ENCODE results near the gene YPEL3. TPM values are rescaled to one million over a fixed set of nuclear protein-coding genes. Genes with fewer than 3 reads are reported as not detected.

YPEL3 gene
- total and polyA plus RNA-seq, 4 donors: 56.2 to 208 (median 93.5) TPM

DNA sequence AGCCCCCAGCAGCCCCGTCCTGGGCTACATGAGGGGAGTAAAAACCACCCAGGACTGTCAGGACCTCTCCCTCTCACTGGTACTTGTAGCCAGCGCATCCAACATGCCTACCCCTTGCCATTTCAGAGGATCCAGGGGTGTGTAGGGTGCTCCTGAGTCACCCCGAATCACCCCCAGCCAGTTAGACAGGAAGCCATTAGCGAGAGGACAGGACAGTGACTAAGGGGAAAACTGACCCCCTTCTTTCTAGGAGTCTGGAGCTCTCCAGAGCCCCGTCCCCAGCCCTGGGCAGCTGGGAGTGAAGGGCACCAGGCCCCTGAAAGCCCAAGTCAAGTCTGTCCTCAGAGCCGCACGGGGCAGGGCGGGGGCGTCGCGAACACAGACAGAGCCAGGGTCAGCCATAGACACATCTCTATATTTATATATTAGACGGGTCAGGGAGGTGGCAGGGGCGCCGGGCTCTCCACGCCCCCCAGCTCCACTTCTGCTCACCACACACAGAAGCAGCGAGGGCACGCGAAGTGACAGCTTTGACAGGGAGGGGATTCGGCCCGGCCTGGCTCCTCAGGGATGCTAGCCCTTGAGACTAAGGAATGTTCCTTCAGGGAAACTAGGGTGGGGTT, 17.8 kb upstream of the YPEL3 start:
- DNase-seq: no peak
- Histone ChIP-seq H3K4me3 (no peak overlapping the region), H3K27me3 (ENCODE audit: control insufficient read depth in 3 of 3, insufficient read depth in 3 of 3, low read length in 2 of 3) (no peaks in the 10 kb centered on the region), H3K9me3 (ENCODE audit: control insufficient read depth in 4 of 4, insufficient read depth in 3 of 4, low read length in 3 of 4) (no peaks in the 10 kb centered on the region), H3K9ac (ENCODE audit: insufficient read depth in 1 of 2, low read length in 2 of 2) (no peak overlapping the region), H3K27ac (ENCODE audit: low read depth in 1 of 2, low read length in 1 of 2) (no peak overlapping the region), H3K4me1 (ENCODE audit: control insufficient read depth in 5 of 5, insufficient read depth in 5 of 5, low read length in 5 of 5) (peaks cover 0 to 3% (median 0%) of the 10 kb centered on the region in 5 donors), H3K36me3 (ENCODE audit: control insufficient read depth in 4 of 4, insufficient read depth in 4 of 4, low read length in 4 of 4) (peaks cover 0 to 49% (median 31%) of the 10 kb centered on the region in 4 donors)
- ATAC-seq (ENCODE audit: insufficient read depth, low FRiP score): no peak
- TF ChIP-seq, protein P1, sequence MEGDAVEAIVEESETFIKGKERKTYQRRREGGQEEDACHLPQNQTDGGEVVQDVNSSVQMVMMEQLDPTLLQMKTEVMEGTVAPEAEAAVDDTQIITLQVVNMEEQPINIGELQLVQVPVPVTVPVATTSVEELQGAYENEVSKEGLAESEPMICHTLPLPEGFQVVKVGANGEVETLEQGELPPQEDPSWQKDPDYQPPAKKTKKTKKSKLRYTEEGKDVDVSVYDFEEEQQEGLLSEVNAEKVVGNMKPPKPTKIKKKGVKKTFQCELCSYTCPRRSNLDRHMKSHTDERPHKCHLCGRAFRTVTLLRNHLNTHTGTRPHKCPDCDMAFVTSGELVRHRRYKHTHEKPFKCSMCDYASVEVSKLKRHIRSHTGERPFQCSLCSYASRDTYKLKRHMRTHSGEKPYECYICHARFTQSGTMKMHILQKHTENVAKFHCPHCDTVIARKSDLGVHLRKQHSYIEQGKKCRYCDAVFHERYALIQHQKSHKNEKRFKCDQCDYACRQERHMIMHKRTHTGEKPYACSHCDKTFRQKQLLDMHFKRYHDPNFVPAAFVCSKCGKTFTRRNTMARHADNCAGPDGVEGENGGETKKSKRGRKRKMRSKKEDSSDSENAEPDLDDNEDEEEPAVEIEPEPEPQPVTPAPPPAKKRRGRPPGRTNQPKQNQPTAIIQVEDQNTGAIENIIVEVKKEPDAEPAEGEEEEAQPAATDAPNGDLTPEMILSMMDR (IDR thresholded peaks at IDR 0.05; ENCODE audit: control extremely low read depth, extremely low read depth): no peak
- 89 to 90% methylated on average over 20 of the region's 20 CpGs for WGBS, 2 donors

DNA sequence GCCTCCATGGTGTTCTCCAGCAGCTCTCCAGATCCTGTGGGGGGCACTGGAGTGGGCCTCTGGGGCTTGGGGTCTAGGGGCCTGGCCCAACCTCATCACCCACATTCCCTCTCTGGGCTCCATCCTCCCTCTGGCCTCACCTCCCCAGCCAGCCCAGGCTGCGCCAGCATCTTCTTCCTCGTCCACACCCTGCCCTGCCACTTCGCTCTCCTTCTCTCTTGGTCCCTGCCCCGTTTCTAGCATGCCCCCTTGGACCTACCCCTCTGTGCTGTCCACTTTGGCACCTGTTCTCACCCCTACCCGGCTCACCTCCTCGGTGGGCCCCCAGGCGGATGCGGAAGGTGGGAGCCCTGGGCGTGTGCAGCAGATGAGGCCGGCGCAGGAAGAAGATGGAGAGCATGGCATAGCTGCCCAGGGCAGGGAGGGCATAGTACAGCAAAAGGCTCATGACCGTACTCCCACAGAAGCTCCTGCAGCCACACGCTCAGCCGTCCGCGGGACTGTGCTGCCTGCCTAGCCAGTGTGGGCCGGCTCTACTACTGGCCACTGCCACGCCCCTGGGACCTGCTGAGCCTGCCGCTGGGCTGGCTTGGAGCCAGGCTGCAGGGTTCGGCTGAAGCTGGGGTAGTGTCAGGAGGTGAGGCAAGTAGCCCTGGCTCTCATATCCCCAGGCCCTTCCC, 17.2 kb upstream of the YPEL3 start, which contains the start of gene GDPD3:
Gene GDPD3 (minus strand): TSS at position 507 of the 680 bp plus-strand sequence. CDS start 59 bp downstream, at position 448.
- no peak within 1 kb of the TSS for H3K9ac ChIP-seq (ENCODE audit: insufficient read depth in 1 of 2, low read length in 2 of 2)
- peaks cover 0 to 49% (median 28%) of the 10 kb centered on the region in 4 donors for H3K36me3 ChIP-seq (ENCODE audit: control insufficient read depth in 4 of 4, insufficient read depth in 4 of 4, low read length in 4 of 4)
- H3K4me3 ChIP-seq: no peak within 1 kb of the TSS
- H3K9me3 ChIP-seq (ENCODE audit: control insufficient read depth in 4 of 4, insufficient read depth in 3 of 4, low read length in 3 of 4): no peaks in the 10 kb centered on the region
- peak within 1 kb of the TSS in 1 of 2 donors; percentile 0 for H3K27ac ChIP-seq (ENCODE audit: low read depth in 1 of 2, low read length in 1 of 2)
- 75 to 85% methylated on average over 20 of the region's 20 CpGs for WGBS, 2 donors
- TF ChIP-seq, protein P1 (IDR thresholded peaks at IDR 0.05; ENCODE audit: control extremely low read depth, extremely low read depth): no peak
- no peaks in the 10 kb centered on the region for H3K27me3 ChIP-seq (ENCODE audit: control insufficient read depth in 3 of 3, insufficient read depth in 3 of 3, low read length in 2 of 3)
- H3K4me1 ChIP-seq (ENCODE audit: control insufficient read depth in 5 of 5, insufficient read depth in 5 of 5, low read length in 5 of 5): peaks cover 0 to 3% (median 0%) of the 10 kb centered on the region in 5 donors
- DNase-seq: no peak
- no peak for ATAC-seq (ENCODE audit: insufficient read depth, low FRiP score)

DNA sequence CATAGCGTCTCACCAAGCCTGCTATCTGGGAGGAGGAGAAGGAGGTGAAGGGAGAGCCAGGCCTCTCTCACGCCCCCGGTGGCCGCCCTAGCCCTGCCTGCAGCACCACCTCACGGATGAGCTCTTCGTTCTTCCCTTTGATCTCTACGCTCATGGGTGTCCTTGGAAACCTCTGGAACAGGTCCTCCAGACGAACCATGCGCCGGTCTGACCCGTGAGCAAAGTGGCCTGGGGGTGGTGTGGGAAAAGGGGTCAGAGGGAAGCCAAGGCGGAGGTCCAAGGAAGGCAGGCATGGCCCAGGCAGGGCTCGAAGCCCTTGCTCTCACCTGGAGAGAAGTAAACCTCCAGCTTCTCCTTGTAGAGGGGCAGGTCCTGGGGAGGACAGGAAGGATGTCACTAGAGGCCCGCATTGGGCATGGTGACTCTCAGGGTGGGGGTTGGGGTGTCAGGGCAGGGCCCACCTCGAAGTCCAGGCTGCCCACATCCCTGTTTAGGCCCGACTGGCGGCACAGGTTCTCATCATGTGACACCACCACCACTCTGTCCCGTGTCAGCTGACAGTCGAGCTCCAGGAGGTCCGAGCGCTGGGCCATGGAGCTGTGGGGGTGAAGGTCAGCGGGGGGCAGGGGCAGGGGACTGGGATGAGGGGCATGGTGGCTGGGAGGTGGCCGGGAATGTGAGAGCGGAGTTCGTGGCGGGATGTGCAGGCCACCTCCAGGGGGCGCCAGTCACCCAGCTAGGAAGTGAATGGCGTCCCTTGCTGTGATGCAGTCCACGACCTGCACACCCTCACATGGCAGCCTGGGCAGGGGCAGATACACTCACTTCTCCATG, 16.4 kb upstream of the YPEL3 start:
- Histone ChIP-seq H3K4me1 (ENCODE audit: control insufficient read depth in 5 of 5, insufficient read depth in 5 of 5, low read length in 5 of 5) (peaks cover 0 to 3% (median 0%) of the 10 kb centered on the region in 5 donors), H3K36me3 (ENCODE audit: control insufficient read depth in 4 of 4, insufficient read depth in 4 of 4, low read length in 4 of 4) (peaks cover 0 to 45% (median 26%) of the 10 kb centered on the region in 4 donors), H3K4me3 (no peak overlapping the region), H3K9me3 (ENCODE audit: control insufficient read depth in 4 of 4, insufficient read depth in 3 of 4, low read length in 3 of 4) (no peaks in the 10 kb centered on the region), H3K27ac (ENCODE audit: low read depth in 1 of 2, low read length in 1 of 2) (peak overlapping the region in 1 of 2 donors; percentile 0), H3K27me3 (ENCODE audit: control insufficient read depth in 3 of 3, insufficient read depth in 3 of 3, low read length in 2 of 3) (no peaks in the 10 kb centered on the region), H3K9ac (ENCODE audit: insufficient read depth in 1 of 2, low read length in 2 of 2) (no peak overlapping the region)
- DNase-seq (peak in 2 of 3 donors; percentile 39 to 45), ATAC-seq (ENCODE audit: insufficient read depth, low FRiP score) (peak; percentile 59)
- 84 to 87% methylated on average over 29 of the region's 29 CpGs for WGBS, 2 donors
- TF ChIP-seq, protein P1 (IDR thresholded peaks at IDR 0.05; ENCODE audit: control extremely low read depth, extremely low read depth): peak; percentile 1

Data from lung (tissue), 12 donors.